Activated CD4-positive, CD25-positive, alpha-beta regulatory T cell (primary cell): Measurements from ENCODE around the gene NPTN.
"Not testable (repeated sequence)": the region's sequence is repeated elsewhere in the genome, so short reads cannot be mapped to it uniquely, and the experiment has no call there.

Experiments used
- DNase-seq, 4 experiments: peaks; one replicate each; lab custom pipeline; 2025; lab: John Stamatoyannopoulos, UW

Gene NPTN

GRCh38 chr15:73600413-73601335 lies 32.5 kb downstream of the NPTN start:
- no peak for DNase-seq

DNA sequence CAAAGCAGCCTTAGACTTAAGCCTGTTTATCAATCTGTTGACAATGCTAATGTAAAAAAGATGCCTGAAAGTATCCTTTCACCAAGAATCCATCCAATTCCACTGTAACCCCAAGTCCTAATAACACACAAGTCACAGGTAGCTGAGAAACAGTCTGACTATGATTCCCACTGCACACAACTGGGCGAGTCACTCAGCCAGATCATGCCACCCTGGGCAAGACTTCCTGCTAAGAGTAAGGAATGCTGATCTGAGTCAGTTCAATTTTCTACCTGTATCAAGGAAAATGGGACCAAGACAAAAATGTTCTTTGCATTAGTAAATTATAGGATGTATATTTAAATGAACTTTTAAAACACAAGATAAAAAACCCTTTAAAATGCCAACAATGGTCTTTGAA lies 33.3 kb downstream of the NPTN start:
- no peak for DNase-seq

DNA sequence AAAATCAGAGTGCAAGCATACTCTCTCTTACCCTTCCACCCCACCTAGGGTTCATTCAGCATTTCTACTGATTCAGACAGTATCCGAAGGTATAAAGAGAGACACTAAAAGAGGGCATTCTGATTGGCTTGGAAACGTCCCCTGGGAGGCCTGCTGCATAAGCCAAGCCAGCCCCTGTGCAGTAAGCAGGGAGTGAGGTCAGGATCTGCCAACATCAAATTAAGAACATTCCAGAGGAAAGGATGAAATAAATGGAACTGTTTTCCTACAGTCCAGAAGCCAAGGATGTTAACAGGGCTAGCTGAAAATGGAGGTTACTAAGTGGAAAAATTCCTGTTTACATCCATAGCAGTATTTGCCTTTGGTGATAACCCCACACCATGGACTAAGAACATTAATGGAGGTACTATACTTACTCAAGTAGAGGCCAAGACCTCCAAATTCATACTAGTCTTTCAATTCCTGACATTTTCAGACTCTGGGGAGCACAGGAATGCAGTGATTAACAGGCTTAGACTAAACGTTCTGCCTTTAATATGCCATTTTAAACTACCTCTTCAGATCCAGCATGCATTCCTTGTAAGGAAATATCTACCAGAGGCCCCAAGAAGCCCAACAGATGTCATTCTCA lies 34.5 kb downstream of the NPTN start:
- no peak for DNase-seq

DNA sequence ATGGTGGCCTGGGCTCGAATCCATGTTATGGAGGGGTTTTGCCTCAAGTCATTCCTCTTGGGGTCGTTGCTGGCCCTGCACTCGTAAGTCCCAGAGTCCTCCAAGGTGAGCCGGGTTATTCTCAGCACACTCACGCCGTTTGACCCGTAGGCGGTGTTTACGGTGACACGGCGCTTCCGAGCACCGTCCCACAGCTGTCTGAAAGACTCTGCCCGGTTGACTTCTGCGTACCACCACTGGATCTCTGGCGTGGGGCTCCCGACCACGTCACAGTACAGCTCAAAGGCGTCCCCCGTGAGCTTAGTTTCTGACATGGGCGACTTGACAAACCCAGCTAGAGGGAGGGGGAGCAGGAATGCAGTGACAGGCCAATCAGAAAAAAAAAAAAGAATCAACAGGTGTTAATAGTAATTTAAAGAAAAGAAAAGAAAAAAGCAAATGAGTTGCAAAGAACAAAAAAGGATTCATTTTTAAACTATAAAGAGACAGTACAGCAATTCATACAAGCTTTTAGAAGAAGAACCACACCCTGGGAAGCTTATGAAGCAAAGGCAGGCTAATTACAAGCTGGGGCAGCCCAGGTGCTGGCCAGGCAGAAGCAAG lies 36.1 kb downstream of the NPTN start:
- DNase-seq = no peak

DNA sequence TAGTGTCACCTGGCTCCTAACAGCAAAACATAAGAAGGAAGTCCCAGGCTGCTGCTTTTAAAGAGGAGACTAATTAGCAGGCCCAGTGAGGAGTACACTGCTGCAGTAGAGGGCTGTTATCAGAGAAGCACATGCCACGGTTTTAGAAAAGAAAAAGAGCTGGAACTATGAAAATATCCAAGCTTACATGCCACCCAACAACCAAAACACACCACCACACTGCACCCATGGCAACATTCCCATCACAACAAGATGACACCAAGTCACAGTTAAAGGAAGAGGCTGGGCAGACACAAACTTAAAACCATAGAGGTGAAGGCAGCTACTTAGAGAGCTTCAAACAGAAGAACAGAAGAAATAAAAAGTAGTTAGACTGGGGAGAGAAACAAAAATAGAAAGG lies 37.0 kb downstream of the NPTN start:
- no peak for DNase-seq

DNA sequence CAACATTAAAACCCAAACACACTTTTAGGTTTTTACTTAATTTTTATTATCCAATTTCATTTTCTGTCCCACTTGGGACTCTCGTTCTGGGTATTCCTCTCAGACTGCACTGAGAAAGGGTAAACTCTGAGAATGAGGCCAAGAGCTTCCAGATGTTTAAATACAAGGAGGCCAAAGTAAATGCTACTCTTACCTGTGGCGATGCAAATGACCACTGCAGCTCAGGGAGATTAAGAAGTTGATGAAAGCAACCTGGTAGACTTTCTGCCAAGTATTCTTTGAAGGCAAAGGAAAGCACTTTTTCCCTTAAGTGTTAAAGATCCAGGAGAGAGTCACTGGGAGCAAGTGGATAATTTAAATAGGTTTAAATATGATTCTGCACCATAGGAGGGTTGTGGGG lies 39.1 kb downstream of the NPTN start:
- DNase-seq = no peak

DNA sequence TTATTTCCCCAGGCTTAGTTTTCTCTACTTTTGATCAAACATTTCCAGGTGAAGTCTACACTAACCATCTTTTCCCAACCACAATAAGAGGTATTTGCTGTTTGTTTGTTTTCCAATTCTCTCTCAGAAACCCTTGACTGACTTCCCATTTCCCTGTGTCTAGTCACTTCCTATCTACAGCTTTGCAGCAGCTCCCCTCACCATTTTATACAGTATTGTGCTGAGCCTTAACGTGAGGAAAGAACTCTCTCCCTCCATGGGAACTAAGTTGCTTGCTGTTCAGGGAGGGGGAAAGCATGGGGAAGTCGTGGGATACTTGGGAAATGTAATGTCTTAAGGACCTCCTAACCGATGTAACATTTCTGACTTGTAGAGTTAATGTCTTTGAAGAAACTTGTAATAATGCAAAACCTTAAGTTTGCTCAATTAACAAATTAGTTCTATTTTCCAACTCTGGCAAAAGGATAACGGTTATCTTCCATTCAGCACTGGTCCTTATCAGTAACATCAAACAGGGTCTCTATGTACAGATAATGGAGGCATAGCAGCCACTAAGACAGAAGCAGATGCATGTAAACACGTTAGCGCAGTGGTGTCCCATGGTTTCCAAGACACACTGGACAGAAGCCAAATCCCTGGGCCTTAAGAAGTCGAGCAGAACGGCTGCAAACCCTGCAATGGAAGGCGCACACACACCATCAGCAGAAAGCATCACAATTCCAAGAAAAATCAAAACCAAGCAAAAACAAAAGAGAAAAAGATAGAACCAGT lies 39.7 kb downstream of the NPTN start:
- DNase-seq = no peak

DNA sequence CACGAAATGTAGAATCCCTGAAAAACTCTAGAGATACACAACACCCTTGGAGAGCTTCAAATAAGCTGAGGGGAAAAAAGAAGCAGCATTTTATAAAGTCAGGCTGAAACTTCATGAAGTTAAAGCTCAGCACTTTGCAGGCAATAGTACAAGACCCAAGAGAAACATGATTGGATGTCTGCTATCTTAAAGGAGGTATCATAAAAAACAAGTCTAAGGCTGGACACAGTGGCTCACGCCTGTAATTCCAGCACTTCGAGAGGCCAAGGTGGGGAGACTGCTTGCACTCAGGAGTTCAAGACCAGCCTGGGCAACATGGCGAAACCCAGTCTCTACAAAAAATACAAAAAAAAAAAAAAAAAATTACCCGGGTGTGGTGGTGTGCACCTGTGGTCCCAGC lies 42.9 kb downstream of the NPTN start:
- no peak for DNase-seq

DNA sequence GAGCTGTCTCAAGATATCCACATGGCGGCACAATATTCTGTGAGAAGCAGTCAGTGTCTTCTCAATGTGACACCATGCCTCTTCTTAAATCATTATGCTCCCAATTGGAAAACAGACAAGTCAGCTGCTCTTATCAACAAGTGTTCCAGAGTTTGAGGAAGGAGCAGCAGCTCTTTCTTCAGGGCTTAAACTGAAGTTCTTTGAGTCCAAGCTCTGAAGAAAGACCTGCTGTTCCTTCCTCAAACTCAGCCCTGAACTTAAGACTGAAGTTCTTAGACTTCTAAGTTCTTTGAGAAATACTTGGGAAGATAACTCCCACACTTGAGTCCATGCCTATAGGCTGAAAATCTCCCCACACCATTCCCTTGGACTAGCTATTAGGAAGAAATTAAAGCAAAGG lies 43.4 kb downstream of the NPTN start:
- DNase-seq = no peak

DNA sequence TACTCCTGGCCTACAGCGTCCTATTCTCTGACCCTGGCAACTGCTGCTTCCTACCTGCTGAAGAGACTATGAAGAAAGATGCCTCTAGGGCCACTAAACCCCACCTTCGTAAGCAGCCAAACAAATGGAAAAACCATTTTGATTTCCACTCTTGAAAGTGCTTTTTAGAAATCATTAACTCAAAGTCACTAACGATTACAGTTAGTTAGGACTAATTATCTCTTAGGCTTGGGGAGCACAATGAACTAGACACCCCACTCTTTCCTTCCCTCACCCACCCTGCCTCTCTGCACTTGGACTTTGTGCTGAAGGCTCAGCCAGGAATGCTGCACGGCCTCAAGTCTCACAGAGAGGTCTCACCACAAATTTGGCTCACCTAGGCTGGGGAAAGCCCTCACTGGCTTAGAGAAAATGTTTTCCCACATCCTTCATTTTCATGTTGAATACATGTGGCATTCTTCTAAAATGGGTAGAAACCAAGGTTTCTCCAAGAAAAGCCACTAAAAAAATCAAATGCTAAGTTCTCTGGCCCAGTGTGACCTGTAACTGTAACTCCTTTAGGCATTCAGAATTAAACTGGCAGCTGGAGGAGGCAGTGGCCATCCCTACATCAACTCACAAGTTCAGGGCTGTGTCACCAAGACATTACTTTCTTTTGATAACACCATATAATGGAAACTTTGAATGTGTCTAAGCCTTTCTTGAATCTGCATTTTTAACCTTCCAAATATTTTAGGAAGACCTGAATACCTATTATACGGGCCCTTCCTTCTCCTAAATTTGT lies 47.1 kb downstream of the NPTN start:
- DNase-seq = no peak

GRCh38 chr15:73584699-73585420 lies 48.3 kb downstream of the NPTN start:
- DNase-seq = no peak

DNA sequence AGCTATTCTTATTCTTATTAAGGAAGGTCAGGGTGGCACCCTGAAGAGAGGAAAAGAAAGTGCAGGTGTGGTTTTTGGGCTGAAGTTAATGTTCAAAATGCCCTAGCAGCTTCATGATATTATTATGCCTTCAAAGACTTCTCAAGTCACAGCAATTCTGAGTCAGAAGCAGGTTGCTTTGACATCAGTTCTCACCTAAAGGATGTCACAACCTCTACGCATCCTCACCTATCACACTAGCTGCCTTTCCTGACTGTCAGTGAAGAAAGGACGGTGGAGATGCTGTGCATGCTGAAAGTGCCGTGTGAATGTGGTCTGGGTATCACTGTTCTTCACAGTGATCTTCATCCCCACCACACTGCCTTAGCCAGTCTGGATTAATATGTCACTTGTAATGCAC lies 49.6 kb downstream of the NPTN start:
- no peak for DNase-seq

DNA sequence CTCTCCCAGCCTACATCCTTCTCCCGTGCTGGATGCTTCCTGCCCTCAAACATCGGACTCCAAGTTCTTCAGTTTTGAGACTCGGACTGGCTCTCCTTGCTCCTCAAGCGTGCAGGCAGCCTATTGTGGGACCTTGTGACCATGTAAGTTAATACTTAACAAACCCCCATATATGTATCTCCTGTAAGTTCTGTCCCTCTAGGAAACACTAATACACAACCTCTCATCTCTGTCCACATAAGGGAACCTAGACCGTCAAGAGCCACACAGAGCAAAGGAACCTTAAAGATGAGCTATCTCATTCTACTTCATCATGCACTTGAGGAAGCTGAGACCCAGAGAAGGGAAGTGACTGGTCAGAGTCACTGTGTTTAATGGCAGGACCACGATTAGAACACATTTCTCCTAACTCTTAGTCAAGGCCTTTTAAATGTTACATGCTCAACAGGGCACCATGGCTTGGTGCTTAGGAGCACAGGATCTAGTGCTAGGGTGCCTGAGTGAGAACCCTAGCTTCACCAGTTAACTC lies 50.3 kb downstream of the NPTN start:
- DNase-seq = no peak

GRCh38 chr15:73578026-73578425 lies 55.2 kb downstream of the NPTN start:
- no peak for DNase-seq

- DNase-seq = not testable (repeated sequence)
Observed at GRCh38 chr15:73577593-73577992, 55.6 kb downstream of the NPTN start.

GRCh38 chr15:73575636-73576247 lies 57.4 kb downstream of the NPTN start:
- no peak for DNase-seq

GRCh38 chr15:73573572-73573971 lies 59.6 kb downstream of the NPTN start:
- no peak for DNase-seq

GRCh38 chr15:73573037-73573436 lies 60.2 kb downstream of the NPTN start:
- no peak for DNase-seq

GRCh38 chr15:73572296-73572695 lies 60.9 kb downstream of the NPTN start:
- DNase-seq = no peak

DNA sequence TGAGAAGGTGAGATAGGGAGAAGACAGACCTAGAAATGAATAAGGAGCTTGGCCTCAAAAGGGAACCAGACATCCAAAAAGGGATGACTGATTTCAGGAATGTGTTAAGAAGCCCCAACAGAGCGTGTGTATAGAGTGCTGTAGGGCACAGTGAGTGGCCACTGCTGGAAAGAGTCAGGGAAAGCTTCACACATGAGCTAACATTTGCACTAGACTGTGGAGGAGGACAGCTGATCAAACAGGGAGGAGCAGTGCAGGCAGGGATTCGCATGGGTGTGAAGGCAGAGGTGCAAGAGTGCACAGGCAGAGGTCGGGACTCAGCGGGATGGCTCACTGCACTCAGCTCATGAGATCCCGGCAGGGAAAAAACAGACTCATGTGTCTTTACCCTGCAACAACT lies 61.8 kb downstream of the NPTN start:
- DNase-seq = no peak
